GM12864 (cell line): Measurements from ENCODE around the gene MYH14.

Experiments used
- DNase-seq: peaks from one replicate; pipeline ENCODE4 v3.0.0-alpha.2; 2011; ENCODE audit warnings: low read depth
- H3K4me3 ChIP-seq: 2 replicates; pipeline ENCODE4 v1.5.1; 2011; ENCODE audit warnings: mild to moderate bottlenecking, low read depth, low read length, control low read depth
- TF ChIP-seq, protein P1 (sequence below): IDR thresholded peaks from 2 replicates; pipeline ENCODE4 v1.5.1; 2011; ENCODE audit warnings: low read depth, mild to moderate bottlenecking, moderate library complexity, low read length, control low read depth, inconsistent platforms; ENCODE audit errors: missing control alignments

The MYH14 gene

GRCh38 chr19:50191216-50191615, 12.2 kb upstream of the MYH14 start:
- TF ChIP-seq, protein P1, sequence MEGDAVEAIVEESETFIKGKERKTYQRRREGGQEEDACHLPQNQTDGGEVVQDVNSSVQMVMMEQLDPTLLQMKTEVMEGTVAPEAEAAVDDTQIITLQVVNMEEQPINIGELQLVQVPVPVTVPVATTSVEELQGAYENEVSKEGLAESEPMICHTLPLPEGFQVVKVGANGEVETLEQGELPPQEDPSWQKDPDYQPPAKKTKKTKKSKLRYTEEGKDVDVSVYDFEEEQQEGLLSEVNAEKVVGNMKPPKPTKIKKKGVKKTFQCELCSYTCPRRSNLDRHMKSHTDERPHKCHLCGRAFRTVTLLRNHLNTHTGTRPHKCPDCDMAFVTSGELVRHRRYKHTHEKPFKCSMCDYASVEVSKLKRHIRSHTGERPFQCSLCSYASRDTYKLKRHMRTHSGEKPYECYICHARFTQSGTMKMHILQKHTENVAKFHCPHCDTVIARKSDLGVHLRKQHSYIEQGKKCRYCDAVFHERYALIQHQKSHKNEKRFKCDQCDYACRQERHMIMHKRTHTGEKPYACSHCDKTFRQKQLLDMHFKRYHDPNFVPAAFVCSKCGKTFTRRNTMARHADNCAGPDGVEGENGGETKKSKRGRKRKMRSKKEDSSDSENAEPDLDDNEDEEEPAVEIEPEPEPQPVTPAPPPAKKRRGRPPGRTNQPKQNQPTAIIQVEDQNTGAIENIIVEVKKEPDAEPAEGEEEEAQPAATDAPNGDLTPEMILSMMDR = no peak
- no peak overlapping the region for H3K4me3 ChIP-seq
- no peak for DNase-seq

DNA sequence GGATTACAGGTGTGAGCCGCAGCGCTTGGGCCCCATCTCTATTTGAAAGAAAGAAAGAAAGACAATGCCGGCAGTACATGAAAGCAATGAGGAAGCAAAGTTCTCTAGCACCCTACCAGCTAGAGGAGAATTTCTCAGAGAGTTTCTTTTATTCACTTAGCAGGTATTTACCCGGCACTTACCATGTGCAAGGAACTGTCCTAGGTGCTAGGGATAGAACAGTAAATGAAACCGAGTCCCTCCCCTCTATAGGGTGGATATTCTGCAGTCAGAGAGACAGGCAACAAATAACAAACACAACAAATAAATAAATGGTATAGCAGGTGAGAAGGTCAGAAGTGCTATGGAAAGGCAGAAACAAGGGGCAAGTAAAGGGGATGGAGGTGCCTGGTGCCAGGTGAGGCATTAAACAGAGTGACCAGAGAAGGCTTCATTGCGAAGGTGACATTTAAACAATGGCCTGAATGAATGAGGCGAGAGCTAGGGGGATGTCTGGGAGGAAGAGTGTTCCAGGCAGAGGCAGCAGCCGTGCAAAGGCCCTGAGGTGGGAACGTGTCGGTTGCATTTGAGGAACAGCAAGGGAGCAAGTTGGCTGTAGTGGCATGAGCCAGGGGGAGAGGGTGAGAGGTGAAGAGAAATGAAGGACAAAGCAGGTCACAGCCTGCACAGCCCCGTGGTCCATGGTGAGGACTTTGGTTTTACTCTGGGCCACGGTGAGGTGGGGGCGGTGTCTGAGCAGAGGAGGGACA, 10.8 kb upstream of the MYH14 start:
- H3K4me3 ChIP-seq = no peak overlapping the region
- DNase-seq = no peak
- TF ChIP-seq, protein P1 = no peak

DNA sequence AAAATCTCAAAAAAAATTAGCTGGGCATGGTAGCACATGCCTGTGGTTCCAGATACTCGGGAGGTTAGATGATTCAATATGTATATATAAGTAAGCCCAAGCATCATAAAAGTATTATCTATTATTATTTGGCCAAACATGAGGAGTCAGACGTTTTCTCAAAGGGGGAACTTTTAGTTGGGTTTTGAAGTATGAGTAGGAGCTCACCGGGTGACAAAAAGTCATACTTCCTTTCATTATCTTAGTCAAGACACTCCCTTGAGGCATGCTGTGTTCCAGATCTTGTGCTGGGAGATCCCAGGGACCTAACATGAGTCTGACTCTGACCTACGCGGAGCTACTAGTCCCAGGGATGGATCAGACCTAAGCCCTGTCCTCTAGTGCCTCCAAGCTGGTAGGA, 8.2 kb upstream of the MYH14 start:
- no peak for DNase-seq
- TF ChIP-seq, protein P1 = no peak
- H3K4me3 ChIP-seq = no peak overlapping the region

GRCh38 chr19:50196322-50196932, 7.0 kb upstream of the MYH14 start:
- no peak overlapping the region for H3K4me3 ChIP-seq
- DNase-seq = no peak
- TF ChIP-seq, protein P1 = no peak

- TF ChIP-seq, protein P1 = no peak
- no peak for DNase-seq
- H3K4me3 ChIP-seq = no peak overlapping the region
Observed at GRCh38 chr19:50197348-50197747, 6.1 kb upstream of the MYH14 start.

DNA sequence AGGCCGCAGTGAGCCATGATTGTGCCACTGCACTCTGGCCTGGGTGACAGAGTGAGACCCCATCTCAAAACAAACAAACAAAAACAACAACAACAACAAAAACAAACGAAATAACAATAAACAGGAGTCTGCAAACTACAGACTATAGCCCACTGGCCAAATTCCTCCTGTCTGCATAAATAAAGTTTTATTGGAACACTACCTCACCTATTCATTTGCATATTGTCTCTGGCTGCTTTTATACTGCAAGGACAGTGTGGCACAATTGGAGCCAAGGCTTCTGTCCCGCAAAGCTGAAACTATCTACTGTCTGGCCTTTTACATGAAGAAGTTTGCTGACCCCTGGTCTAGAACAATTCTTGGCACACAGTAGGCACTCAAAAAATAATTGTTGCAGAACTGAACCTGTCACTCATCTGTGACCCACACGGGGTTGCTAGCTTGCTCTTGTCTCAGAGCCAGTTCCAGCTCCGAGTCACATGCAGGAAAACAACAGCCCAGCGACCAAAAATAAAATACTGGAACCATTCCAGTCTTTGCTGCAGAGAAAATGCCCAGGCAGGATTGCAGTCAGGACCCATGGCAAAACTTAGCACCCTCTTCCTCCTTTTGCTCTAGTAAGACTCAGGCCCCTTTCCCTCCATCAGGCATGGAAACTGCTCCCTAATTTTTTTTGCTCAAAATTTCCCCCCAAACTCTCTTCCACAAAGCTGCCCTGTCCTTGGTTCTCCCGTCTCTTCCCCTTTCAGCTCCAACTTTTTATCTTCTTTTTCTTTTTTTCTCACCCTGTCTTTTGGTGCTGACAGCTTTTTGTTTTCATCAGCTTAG, 4.8 kb upstream of the MYH14 start:
- TF ChIP-seq, protein P1 = no peak

More for the DNA sequence above, 4.8 kb upstream of the MYH14 start:
- H3K4me3 ChIP-seq = no peak overlapping the region
- no peak for DNase-seq
